ENCODE data around the gene GSTA3. TPM values are rescaled to one million over a fixed set of nuclear protein-coding genes. Genes with fewer than 3 reads are reported as not detected.
"Not testable (repeated sequence)": the region's sequence is repeated elsewhere in the genome, so short reads cannot be mapped to it uniquely, and the experiment has no call there.

Gene GSTA3
- total RNA-seq, 2 experiments from 2014 or later = not detected

GRCh38 chr6:52925919-52926792 is 16.7 kb upstream of the GSTA3 start:
- Mint-ChIP-seq H3K4me3 (no peak overlapping the region), H3K27me3 (peaks cover 18% of the 10 kb centered on the region), H3K36me3 (no peaks in the 10 kb centered on the region), H3K27ac (no peak overlapping the region), H3K4me1 (ENCODE audit: low read depth) (no peaks in the 10 kb centered on the region), H3K9me3 (no peaks in the 10 kb centered on the region)
- intact Hi-C loops (cut with micrococcal nuclease) = no loop called here
- CTCF ChIA-PET = no interaction called here
- POLR2A ChIA-PET = no interaction called here
- no peak for DNase-seq

- CTCF ChIA-PET = no interaction called here
- DNase-seq = no peak
- peaks cover 23% of the 10 kb centered on the region for H3K27me3 Mint-ChIP-seq
- H3K9me3 Mint-ChIP-seq = no peaks in the 10 kb centered on the region
- POLR2A ChIA-PET = no interaction called here
- no peaks in the 10 kb centered on the region for H3K4me1 Mint-ChIP-seq (ENCODE audit: low read depth)
- H3K27ac Mint-ChIP-seq = no peak overlapping the region
- intact Hi-C loops (cut with micrococcal nuclease) = no loop called here
- H3K4me3 Mint-ChIP-seq = no peak overlapping the region
- H3K36me3 Mint-ChIP-seq = no peaks in the 10 kb centered on the region
Observed at GRCh38 chr6:52925042-52925441, 15.5 kb upstream of the GSTA3 start.

GRCh38 chr6:52923689-52924088 is 14.2 kb upstream of the GSTA3 start:
- intact Hi-C loops (cut with micrococcal nuclease); H3K36me3 Mint-ChIP-seq; H3K9me3 Mint-ChIP-seq; H3K27ac Mint-ChIP-seq; POLR2A ChIA-PET; CTCF ChIA-PET; H3K4me1 Mint-ChIP-seq (ENCODE audit: low read depth); DNase-seq; H3K4me3 Mint-ChIP-seq: not testable (repeated sequence)
- peaks cover 22% of the 10 kb centered on the region for H3K27me3 Mint-ChIP-seq

- ChIA-PET CTCF (no interaction called here), POLR2A (no interaction called here)
- no peak overlapping the region for H3K27ac Mint-ChIP-seq
- H3K27me3 Mint-ChIP-seq = peaks cover 17% of the 10 kb centered on the region
- intact Hi-C loops (cut with micrococcal nuclease) = no loop called here
- H3K4me3 Mint-ChIP-seq = no peak overlapping the region
- no peak for DNase-seq
- H3K4me1 Mint-ChIP-seq (ENCODE audit: low read depth) = peaks cover 3% of the 10 kb centered on the region
- H3K36me3 Mint-ChIP-seq = no peaks in the 10 kb centered on the region
- no peaks in the 10 kb centered on the region for H3K9me3 Mint-ChIP-seq
Observed at GRCh38 chr6:52922161-52922560, 12.7 kb upstream of the GSTA3 start.

GRCh38 chr6:52921743-52922142 is 12.2 kb upstream of the GSTA3 start:
- intact Hi-C loops (cut with micrococcal nuclease) = no loop called here
- peaks cover 17% of the 10 kb centered on the region for H3K27me3 Mint-ChIP-seq
- no peak overlapping the region for H3K27ac Mint-ChIP-seq
- ChIA-PET POLR2A (no interaction called here), CTCF (no interaction called here)
- H3K4me1 Mint-ChIP-seq (ENCODE audit: low read depth) = peaks cover 3% of the 10 kb centered on the region
- DNase-seq = no peak
- H3K9me3 Mint-ChIP-seq = no peaks in the 10 kb centered on the region
- no peak overlapping the region for H3K4me3 Mint-ChIP-seq
- no peaks in the 10 kb centered on the region for H3K36me3 Mint-ChIP-seq

GRCh38 chr6:52919511-52919910 is 10.0 kb upstream of the GSTA3 start:
- H3K36me3 Mint-ChIP-seq; H3K4me3 Mint-ChIP-seq; H3K9me3 Mint-ChIP-seq; H3K27ac Mint-ChIP-seq; intact Hi-C loops (cut with micrococcal nuclease); POLR2A ChIA-PET; DNase-seq; H3K4me1 Mint-ChIP-seq (ENCODE audit: low read depth): not testable (repeated sequence)
- peaks cover 13% of the 10 kb centered on the region for H3K27me3 Mint-ChIP-seq
- CTCF ChIA-PET = interaction anchor here (1.0 kb wide), 1 partner anchor 72 kb away, joined by 3 read pairs; no protein-coding TSS in a partner anchor

- CTCF ChIA-PET; H3K36me3 Mint-ChIP-seq; H3K27me3 Mint-ChIP-seq; H3K27ac Mint-ChIP-seq; H3K9me3 Mint-ChIP-seq; H3K4me3 Mint-ChIP-seq; H3K4me1 Mint-ChIP-seq (ENCODE audit: low read depth); intact Hi-C loops (cut with micrococcal nuclease); POLR2A ChIA-PET; DNase-seq: not testable (repeated sequence)
Observed at GRCh38 chr6:52918771-52919170, 9.3 kb upstream of the GSTA3 start.

- H3K27ac Mint-ChIP-seq; H3K4me1 Mint-ChIP-seq (ENCODE audit: low read depth); intact Hi-C loops (cut with micrococcal nuclease); H3K4me3 Mint-ChIP-seq; CTCF ChIA-PET; DNase-seq; H3K36me3 Mint-ChIP-seq; H3K27me3 Mint-ChIP-seq; H3K9me3 Mint-ChIP-seq; POLR2A ChIA-PET: not testable (repeated sequence)
Observed at GRCh38 chr6:52918027-52918686, 8.7 kb upstream of the GSTA3 start.

GRCh38 chr6:52914516-52914915 is 5.0 kb upstream of the GSTA3 start:
- POLR2A ChIA-PET = no interaction called here
- Mint-ChIP-seq H3K4me3 (no peak overlapping the region), H3K36me3 (no peaks in the 10 kb centered on the region), H3K9me3 (no peaks in the 10 kb centered on the region), H3K27ac (no peak overlapping the region), H3K4me1 (ENCODE audit: low read depth) (no peaks in the 10 kb centered on the region), H3K27me3 (peaks cover 3% of the 10 kb centered on the region)
- CTCF ChIA-PET = no interaction called here
- DNase-seq = no peak
- intact Hi-C loops (cut with micrococcal nuclease) = no loop called here

- intact Hi-C loops (cut with micrococcal nuclease) = no loop called here
- no peak for DNase-seq
Observed at GRCh38 chr6:52910091-52910490, 593 bp upstream of the GSTA3 start.

GRCh38 chr6:52909131-52909530 is 367 bp downstream of the GSTA3 start:
- intact Hi-C loops (cut with micrococcal nuclease) = no loop called here
- H3K27ac Mint-ChIP-seq = no peak overlapping the region
- no peaks in the 10 kb centered on the region for H3K27me3 Mint-ChIP-seq
- CTCF ChIA-PET = no interaction called here
- no peak overlapping the region for H3K4me3 Mint-ChIP-seq
- POLR2A ChIA-PET = no interaction called here
- H3K9me3 Mint-ChIP-seq = no peaks in the 10 kb centered on the region
- no peaks in the 10 kb centered on the region for H3K36me3 Mint-ChIP-seq
- no peaks in the 10 kb centered on the region for H3K4me1 Mint-ChIP-seq (ENCODE audit: low read depth)
- DNase-seq = no peak

More at GRCh38 chr6:52910091-52910490, 593 bp upstream of the GSTA3 start:
- Mint-ChIP-seq H3K27ac (no peak overlapping the region), H3K36me3 (no peaks in the 10 kb centered on the region), H3K9me3 (no peaks in the 10 kb centered on the region), H3K4me1 (ENCODE audit: low read depth) (no peaks in the 10 kb centered on the region), H3K27me3 (no peaks in the 10 kb centered on the region), H3K4me3 (no peak overlapping the region)
- POLR2A ChIA-PET = no interaction called here
- CTCF ChIA-PET = no interaction called here

- Mint-ChIP-seq H3K27ac (no peak overlapping the region), H3K4me1 (ENCODE audit: low read depth) (no peaks in the 10 kb centered on the region), H3K27me3 (no peaks in the 10 kb centered on the region), H3K36me3 (no peaks in the 10 kb centered on the region), H3K4me3 (no peak overlapping the region), H3K9me3 (no peaks in the 10 kb centered on the region)
- POLR2A ChIA-PET = no interaction called here
- DNase-seq = no peak
- intact Hi-C loops (cut with micrococcal nuclease) = no loop called here
- CTCF ChIA-PET = interaction anchor here (0.7 kb wide), 1 partner anchor 155 kb away, joined by 3 read pairs; no protein-coding TSS in a partner anchor
Observed at GRCh38 chr6:52908526-52908925, 972 bp downstream of the GSTA3 start.

Measured in activated CD4-positive, alpha-beta memory T cell treated with anti-CD3 and anti-CD28 coated beads for 36 hours (primary cell).